ENCODE data around the gene NXPH2.
"Not testable (repeated sequence)": the region's sequence is repeated elsewhere in the genome, so short reads cannot be mapped to it uniquely, and the experiment has no call there.

NXPH2 gene

DNA sequence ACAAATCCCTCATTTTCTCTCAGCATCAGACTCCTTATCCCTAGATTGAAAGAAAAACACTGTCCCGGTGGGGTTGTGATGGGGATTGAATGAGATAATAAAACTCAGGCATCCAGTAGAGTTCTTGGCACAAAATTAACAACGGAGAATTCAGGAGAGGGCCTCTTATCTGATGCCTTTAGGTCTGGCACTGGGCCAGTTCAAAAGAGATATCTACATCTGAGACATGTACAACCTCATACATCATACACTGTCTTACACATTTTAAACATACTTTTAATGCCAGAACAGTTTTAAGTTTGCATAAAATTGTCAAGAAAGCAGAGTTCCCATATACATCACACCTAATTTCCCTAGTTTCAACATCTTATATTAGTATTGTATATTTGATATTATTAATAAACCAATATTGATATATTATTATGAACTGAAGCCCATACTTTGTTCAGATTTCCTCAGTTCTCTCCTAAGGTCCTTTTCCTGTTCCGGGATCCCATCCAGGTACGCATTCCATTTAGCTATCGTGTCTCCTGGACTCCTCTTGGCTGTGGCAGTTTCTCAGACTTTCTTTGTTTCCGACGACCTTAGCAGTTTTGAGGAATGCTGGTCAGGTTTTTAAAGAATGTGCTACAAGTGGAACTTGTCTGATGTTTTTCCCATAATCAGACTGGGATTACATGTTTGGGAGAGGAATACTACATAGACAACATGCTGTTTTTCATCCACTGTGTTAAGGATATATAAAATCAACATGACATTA is 27.8 kb downstream of the NXPH2 start:
- no peak for DNase-seq

- DNase-seq = no peak
Measured at GRCh38 chr2:138744713-138745112, 35.5 kb downstream of the NXPH2 start.

DNA sequence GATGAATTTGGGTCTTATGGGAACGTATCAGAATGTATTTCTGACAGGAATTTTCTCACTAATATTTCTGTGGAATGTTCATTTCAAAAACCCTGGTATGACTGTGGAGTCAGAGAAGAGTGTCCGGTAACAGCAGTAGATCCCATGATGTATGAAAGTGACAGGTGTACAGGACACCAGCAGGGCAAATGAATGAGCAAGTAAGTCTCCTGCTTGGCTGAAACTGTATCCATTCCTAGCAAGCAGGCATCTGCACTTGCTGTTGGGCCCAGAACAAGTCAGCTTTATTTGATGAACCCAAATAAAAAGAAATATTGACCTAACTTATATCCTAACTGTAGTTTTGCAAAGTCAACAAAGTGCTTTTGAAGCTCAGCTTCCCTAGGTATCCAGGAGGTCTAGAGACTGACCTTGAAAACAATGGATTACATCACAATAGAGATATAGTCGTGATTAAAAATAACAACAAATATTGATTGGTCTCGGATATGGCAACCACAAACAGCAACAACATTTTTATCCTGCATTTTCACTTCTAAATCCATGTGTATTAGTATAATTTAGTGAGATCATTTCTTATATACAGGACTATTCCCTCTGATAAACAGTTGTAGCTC is 37.6 kb downstream of the NXPH2 start:
- DNase-seq = no peak

DNA sequence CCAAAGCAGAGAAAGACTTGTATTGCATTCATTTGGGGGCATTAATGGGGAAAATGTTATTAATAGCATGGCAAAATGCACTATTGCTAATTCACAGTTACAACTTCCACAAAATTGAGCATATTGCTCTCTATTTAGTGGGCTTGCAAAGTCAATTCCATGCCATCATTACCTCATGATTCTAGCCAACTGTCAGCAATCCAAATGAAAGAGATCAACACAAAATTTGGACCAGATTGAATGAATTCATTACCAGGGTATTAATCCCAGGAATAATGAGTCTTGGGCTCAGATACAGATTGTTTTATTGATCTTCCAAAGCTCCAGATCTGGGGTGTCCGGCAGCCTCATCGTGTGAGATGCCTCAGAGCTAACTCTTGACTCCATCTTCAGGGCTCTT is 38.3 kb downstream of the NXPH2 start:
- DNase-seq = no peak

GRCh38 chr2:138737009-138737554 is 43.1 kb downstream of the NXPH2 start:
- not testable (repeated sequence) for DNase-seq

DNA sequence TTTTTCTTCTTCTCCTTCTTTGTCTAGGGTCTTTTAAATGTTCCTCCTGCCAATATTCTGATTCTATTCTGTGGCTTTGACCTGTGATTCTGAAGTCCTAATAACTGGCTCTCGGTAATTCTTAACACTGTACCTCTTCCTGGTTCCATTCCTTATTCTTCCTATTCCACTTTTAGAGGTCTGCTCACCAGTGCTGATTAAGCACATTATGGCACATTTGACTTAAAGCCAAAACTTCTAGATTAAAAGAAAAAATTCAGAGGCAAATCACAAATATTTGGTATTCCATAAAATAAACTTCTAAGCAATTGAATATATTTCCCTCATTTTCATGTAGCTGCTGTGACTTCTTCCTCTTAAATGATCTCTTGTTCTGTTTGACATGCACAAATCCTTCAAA is 47.5 kb downstream of the NXPH2 start:
- no peak for DNase-seq

- no peak for DNase-seq
Measured at GRCh38 chr2:138730497-138731030, 49.6 kb downstream of the NXPH2 start.

DNA sequence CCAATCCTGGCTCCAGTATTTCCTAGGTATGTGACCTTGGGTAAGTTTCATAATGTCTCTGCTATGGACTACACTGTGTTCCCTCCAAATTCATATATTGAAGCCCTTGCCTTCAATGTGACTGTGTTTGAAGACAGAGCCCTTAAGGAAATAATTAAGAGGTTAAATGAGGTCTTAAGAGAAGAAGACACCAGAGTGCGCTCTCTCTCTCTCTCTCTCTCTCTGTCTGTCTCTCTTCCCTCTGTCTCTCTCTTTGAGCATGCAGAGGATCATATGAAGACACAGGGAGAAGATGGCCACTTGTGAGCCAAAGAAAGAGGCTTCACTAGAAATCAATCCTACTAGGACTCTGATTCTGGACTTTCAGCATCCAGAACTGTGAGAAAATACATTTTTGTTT is 52.2 kb downstream of the NXPH2 start:
- no peak for DNase-seq

DNA sequence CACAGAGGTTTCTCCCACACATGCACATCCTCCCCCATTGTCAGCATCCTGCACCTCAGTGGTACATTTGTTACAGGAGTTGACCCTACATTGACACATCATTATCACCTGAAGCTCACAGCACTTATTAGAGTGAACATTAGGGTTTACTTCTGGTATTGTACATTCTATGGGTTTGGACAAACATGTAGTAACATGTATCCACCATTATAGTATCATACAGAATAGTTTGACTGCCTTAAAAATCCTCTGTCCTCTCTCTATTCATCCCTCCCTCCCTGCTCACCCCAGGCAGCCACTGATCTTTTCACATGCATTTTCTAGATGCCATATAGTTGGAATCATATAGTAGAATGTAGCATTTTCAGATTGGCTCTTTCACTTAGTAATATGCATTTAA is 53.5 kb downstream of the NXPH2 start:
- no peak for DNase-seq

DNA sequence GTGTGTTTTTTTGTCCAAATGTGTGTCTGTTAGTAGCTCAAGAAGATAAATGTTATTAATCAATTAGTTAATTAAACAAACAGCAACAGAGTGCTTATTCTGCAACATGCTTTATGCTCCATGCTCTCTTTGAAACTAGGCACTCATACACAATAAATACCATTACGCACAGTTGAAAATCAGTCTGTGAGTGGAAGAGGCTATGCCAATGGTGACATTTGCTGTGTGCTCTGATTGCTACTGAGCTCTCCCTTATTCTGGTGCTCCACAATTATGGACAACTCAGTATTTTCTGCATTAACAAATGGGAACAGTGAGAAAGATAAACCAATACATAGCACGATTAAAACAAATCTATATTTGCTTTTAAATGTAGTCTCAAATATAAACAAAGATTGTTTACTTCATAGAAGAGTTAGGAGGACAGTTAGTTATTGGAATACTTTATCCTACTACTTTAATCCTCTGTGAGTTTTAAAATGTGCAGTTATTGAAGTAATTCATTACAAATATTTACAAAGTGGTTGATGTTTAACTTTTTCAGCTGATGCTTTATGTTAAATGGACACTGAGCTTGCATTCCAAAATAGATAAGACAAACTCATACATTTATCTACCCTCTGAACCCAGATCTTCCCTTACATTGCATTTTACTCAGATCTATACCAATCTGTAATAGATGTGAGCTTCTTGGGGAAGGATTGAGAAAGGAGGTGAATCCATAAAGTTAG is 55.3 kb downstream of the NXPH2 start:
- DNase-seq = no peak

- no peak for DNase-seq
Measured at GRCh38 chr2:138724327-138724726, 55.9 kb downstream of the NXPH2 start.

GRCh38 chr2:138723196-138723987 is 56.8 kb downstream of the NXPH2 start:
- DNase-seq = no peak

- no peak for DNase-seq
Measured at GRCh38 chr2:138722316-138722715, 57.9 kb downstream of the NXPH2 start.

- no peak for DNase-seq
Measured at GRCh38 chr2:138720035-138720838, 60.0 kb downstream of the NXPH2 start.

GRCh38 chr2:138718405-138718804 is 61.8 kb downstream of the NXPH2 start:
- DNase-seq = no peak

- no peak for DNase-seq
Measured at GRCh38 chr2:138716183-138716582, 64.0 kb downstream of the NXPH2 start.

DNA sequence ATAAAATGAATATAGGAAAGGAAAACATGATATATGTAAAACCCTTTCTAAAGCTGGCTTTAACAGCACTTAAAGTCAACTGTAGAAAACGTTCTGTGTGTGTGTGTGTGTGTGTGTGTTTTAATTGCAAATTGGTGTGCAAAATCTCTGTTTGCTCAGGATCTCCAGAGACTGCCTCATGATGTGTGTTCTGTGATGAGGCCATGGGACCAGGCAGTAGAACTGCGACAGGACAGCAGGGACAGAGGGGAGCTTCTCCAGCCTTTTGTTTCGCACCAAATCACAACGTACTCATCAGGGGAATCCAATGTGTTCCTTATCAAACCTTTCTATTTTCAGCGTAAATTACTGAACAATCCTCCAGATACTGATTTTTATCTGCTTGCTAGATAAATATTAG is 66.7 kb downstream of the NXPH2 start:
- peak; percentile 8 for DNase-seq

GRCh38 chr2:138713069-138713496 is 67.1 kb downstream of the NXPH2 start:
- DNase-seq = no peak

DNA sequence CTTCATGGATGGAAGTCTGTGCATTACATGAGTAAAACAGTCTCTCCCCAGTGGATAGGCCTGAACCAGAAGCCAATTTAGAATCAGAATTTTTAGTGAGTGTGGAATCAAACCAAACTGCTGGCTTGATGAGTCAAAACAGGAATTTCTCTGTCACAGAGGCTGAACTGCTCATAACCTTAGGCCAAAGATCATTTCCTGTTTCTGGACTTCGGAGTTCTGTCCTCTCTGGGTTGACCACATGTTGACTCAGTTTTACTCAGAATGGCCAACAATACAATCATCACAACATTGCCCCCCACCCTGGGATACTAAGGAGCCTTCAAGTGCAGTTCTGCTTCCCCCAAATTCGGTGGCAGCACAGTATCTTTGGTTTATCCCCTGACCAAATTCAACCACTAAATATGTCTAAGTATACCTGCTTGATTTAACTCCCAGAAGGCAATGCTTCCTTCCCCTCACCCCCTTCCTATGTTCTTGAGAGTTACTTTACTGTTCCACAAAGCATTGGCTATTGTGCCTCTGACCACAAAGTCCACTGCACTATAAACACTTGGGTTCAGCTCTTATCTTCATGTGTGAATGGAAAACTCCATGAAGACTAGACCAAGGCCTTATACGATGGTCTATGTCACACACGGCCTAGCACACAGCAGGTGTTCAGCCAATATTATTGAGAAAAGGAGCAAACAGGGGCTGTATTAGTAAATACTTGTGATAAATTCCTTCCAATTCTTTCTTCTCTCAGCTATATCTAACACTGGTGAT is 67.8 kb downstream of the NXPH2 start:
- no peak for DNase-seq

DNA sequence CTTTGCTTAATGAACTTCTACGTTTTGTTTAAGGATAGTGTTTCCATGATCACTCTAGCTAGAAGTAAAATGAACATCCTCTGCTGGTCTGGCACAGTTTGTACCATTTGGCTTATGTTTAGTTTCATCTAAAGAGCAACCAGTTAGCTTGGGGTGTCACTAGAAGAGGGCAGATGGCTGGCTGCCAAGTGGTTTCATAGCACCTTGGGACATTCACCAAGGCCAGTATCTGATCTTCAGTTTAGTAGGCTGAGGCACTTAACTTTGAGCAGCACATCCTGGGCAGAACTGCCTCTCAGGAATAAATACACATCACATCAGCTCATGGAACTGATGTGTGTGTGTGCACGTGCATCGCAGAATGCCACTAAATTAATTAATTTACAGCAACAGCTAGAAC is 68.4 kb downstream of the NXPH2 start:
- no peak for DNase-seq

- DNase-seq = no peak
Measured at GRCh38 chr2:138708682-138709241, 71.4 kb downstream of the NXPH2 start.

All from NCI-H1436 (cell line).